T-cell (primary cell): ENCODE measurements around the gene CHID1. TPM values are rescaled to one million over a fixed set of nuclear protein-coding genes. Genes with fewer than 3 reads are reported as not detected.

Experiments used
- ATAC-seq, 4 experiments: fragments of 200-7000 bp in 3 of 4; fragments of 150-1000 bp in 1 of 4; cut with Tn5 transposase; replicated peaks in 1 of 4; 1 replicate in 3 of 4; 2 replicates in 1 of 4; pipeline ENCODE4 v1.10.0; 2021; ENCODE audit warnings: moderate library complexity in 3 of 4, mild to moderate bottlenecking in 2 of 4, moderate number of reproducible peaks in 1 of 4
- CTCF ChIA-PET, 2 donors: fragments of 300-600 bp; sonication (Branson Sonifier 250); formaldehyde crosslinking; loops; one replicate each; lab custom pipeline; 2022; ENCODE audit warnings: antibody characterized with exemption in 2 of 2; lab: Charles Lee
- POLR2A ChIA-PET, 2 donors: fragments of 300-600 bp; sonication (Branson Sonifier 250); formaldehyde crosslinking; loops; one replicate each; lab custom pipeline; 2022; ENCODE audit warnings: antibody characterized with exemption in 2 of 2; lab: Charles Lee
- DNase-seq, 35 experiments: peaks; one replicate each; pipeline versions ENCODE4 v3.0.0 to v3.0.0-alpha.2; 2013 to 2023
- H3K27ac ChIP-seq: one replicate; pipeline ENCODE4 v1.5.1; 2013; ENCODE audit warnings: low read length
- H3K27me3 ChIP-seq, 2 experiments: replicated peaks in 1 of 2; 1 replicate in 1 of 2; 2 replicates in 1 of 2; pipeline versions ENCODE4 v1.6.1 to v1.7.0; 2013; ENCODE audit warnings: low read length in 1 of 2, mixed read lengths in 1 of 2; ENCODE audit not compliant: control insufficient read depth in 2 of 2, insufficient read depth in 2 of 2; ENCODE audit errors: extremely low read depth in 1 of 2
- H3K36me3 ChIP-seq, 2 donors: 1 replicate in 1 of 2; 2 replicates in 1 of 2; pipeline versions ENCODE4 v1.6.1 to v1.7.0; 2013; ENCODE audit warnings: low read length in 1 of 2; ENCODE audit not compliant: control insufficient read depth in 2 of 2, insufficient read depth in 1 of 2; ENCODE audit errors: extremely low read depth in 1 of 2
- H3K4me1 ChIP-seq, 2 experiments: 1 replicate in 1 of 2; 2 replicates in 1 of 2; pipeline versions ENCODE4 v1.6.1 to v1.7.0; 2013; ENCODE audit warnings: low read length in 2 of 2, mixed read lengths in 1 of 2; ENCODE audit not compliant: insufficient read depth in 2 of 2, control insufficient read depth in 1 of 2; ENCODE audit errors: extremely low read depth in 1 of 2
- H3K4me3 ChIP-seq, 2 donors: 1 replicate in 1 of 2; 2 replicates in 1 of 2; pipeline versions ENCODE4 v1.5.1 to v1.7.0; 2013; ENCODE audit warnings: mild to moderate bottlenecking in 2 of 2, low read length in 1 of 2, moderate library complexity in 1 of 2; ENCODE audit not compliant: control insufficient read depth in 1 of 2; ENCODE audit errors: extremely low read depth in 1 of 2
- H3K9me3 ChIP-seq: 2 replicates; pipeline ENCODE4 v1.7.0; 2013
- H3K27ac Mint-ChIP-seq, 2 donors: one replicate each; pipeline ENCODE4 v1.8.0; 2020 to 2021; ENCODE audit warnings: mild to moderate bottlenecking in 2 of 2, mixed read lengths in 2 of 2
- H3K27me3 Mint-ChIP-seq, 2 donors: one replicate each; pipeline ENCODE4 v1.8.0; 2021 to 2022; ENCODE audit warnings: mixed read lengths in 2 of 2
- H3K36me3 Mint-ChIP-seq: one replicate; pipeline ENCODE4 v1.8.0; 2021; ENCODE audit warnings: mixed read lengths
- H3K4me1 Mint-ChIP-seq, 3 donors: one replicate each; pipeline ENCODE4 v1.8.0; 2020 to 2022; ENCODE audit warnings: mixed read lengths in 3 of 3, mild to moderate bottlenecking in 1 of 3
- H3K4me3 Mint-ChIP-seq, 3 donors: one replicate each; pipeline ENCODE4 v1.8.0; 2020 to 2022; ENCODE audit warnings: mild to moderate bottlenecking in 3 of 3, mixed read lengths in 3 of 3, moderate library complexity in 3 of 3
- H3K9me3 Mint-ChIP-seq, 3 donors: one replicate each; pipeline ENCODE4 v1.8.0; 2020 to 2022; ENCODE audit warnings: mixed read lengths in 3 of 3
- WGBS: methylation state at CpG from one replicate; pipeline ENCODE4 v1.1.5; 2013; ENCODE audit warnings: missing lambda C conversion rate; ENCODE audit not compliant: insufficient coverage; 5-methylcytosine and 5-hydroxymethylcytosine counted together
- total RNA-seq, 35 experiments: library from RNA in 6 of 35; stranded (reverse) in 6 of 35; fragments of 120-200 nt in 1 of 35; gene quantifications; one replicate each; pipeline versions ENCODE4 v1.2.1 to v1.2.4 and lab custom pipeline; 2013 to 2026

CHID1 gene
- total RNA-seq, 5 donors from 2014 or later (not counting 1 experiment from before 2014, with no cell fraction given), result 39.0 to 68.4 (median 51.2) TPM

- POLR2A ChIA-PET, result interaction anchor here in 1 of 2 donors (0.6 kb wide), 1 partner anchor 839 kb away, joined by 3 read pairs; no protein-coding TSS in a partner anchor
- Mint-ChIP-seq H3K36me3 (no peaks in the 10 kb centered on the region), H3K9me3 (no peaks in the 10 kb centered on the region)
These were observed 44.9 kb downstream of the CHID1 start for GRCh38 chr11:865462-866430.

GRCh38 chr11:864898-865297 lies 45.7 kb downstream of the CHID1 start:
- Mint-ChIP-seq H3K4me1 (no peaks in the 10 kb centered on the region), H3K27me3 (no peaks in the 10 kb centered on the region), H3K27ac (no peak overlapping the region), H3K9me3 (no peaks in the 10 kb centered on the region), H3K4me3 (no peak overlapping the region), H3K36me3 (no peaks in the 10 kb centered on the region)
- Histone ChIP-seq H3K27ac (no peak overlapping the region), H3K36me3 (peaks cover 0 to 5% of the 10 kb centered on the region in 2 donors), H3K27me3 (peaks cover 0 to 6% of the 10 kb centered on the region in 2 experiments), H3K4me1 (no peaks in the 10 kb centered on the region), H3K4me3 (no peak overlapping the region), H3K9me3 (no peaks in the 10 kb centered on the region)
- DNase-seq (no peak), ATAC-seq (no peak)
- ChIA-PET POLR2A (no interaction called here), CTCF (no interaction called here)
- 76% methylated on average over 10 of the region's 11 CpGs for WGBS

More at GRCh38 chr11:865462-866430, 44.9 kb downstream of the CHID1 start:
- DNase-seq (no peak), ATAC-seq (no peak)
- H3K9me3 ChIP-seq, result no peaks in the 10 kb centered on the region
- WGBS, result 77% methylated on average over 34 of the region's 41 CpGs
- no peaks in the 10 kb centered on the region for H3K27me3 ChIP-seq
- H3K4me1 ChIP-seq, result no peaks in the 10 kb centered on the region
- no peak overlapping the region for H3K27ac Mint-ChIP-seq
- no peak overlapping the region for H3K27ac ChIP-seq
- peaks cover 0 to 5% of the 10 kb centered on the region in 2 donors for H3K36me3 ChIP-seq
- no peak overlapping the region for H3K4me3 Mint-ChIP-seq
- no peaks in the 10 kb centered on the region for H3K27me3 Mint-ChIP-seq
- CTCF ChIA-PET, result no interaction called here
- H3K4me1 Mint-ChIP-seq, result no peaks in the 10 kb centered on the region
- H3K4me3 ChIP-seq, result no peak overlapping the region

- Histone ChIP-seq H3K9me3 (no peaks in the 10 kb centered on the region), H3K36me3 (peaks cover 0 to 5% of the 10 kb centered on the region in 2 donors), H3K4me1 (no peaks in the 10 kb centered on the region), H3K27me3 (peaks cover 0 to 10% of the 10 kb centered on the region in 2 experiments), H3K27ac (no peak overlapping the region), H3K4me3 (no peak overlapping the region)
- H3K4me1 Mint-ChIP-seq, result no peaks in the 10 kb centered on the region
- no peaks in the 10 kb centered on the region for H3K27me3 Mint-ChIP-seq
- no peaks in the 10 kb centered on the region for H3K36me3 Mint-ChIP-seq
- no peaks in the 10 kb centered on the region for H3K9me3 Mint-ChIP-seq
- CTCF ChIA-PET, result no interaction called here
- no peak for DNase-seq
- POLR2A ChIA-PET, result no interaction called here
- 88% methylated on average over 20 of the region's 31 CpGs for WGBS
- H3K27ac Mint-ChIP-seq, result no peak overlapping the region
- ATAC-seq, result no peak
- H3K4me3 Mint-ChIP-seq, result no peak overlapping the region
These were observed 46.4 kb downstream of the CHID1 start for GRCh38 chr11:863910-864827.

GRCh38 chr11:863023-863909 lies 47.3 kb downstream of the CHID1 start:
- no peak for ATAC-seq
- Mint-ChIP-seq H3K4me1 (no peaks in the 10 kb centered on the region), H3K9me3 (no peaks in the 10 kb centered on the region), H3K27me3 (no peaks in the 10 kb centered on the region), H3K27ac (no peak overlapping the region), H3K36me3 (no peaks in the 10 kb centered on the region), H3K4me3 (no peak overlapping the region)
- ChIA-PET CTCF (no interaction called here), POLR2A (no interaction called here)
- 85% methylated on average over 16 of the region's 24 CpGs for WGBS
- no peaks in the 10 kb centered on the region for H3K9me3 ChIP-seq
- H3K36me3 ChIP-seq, result no peaks in the 10 kb centered on the region
- no peaks in the 10 kb centered on the region for H3K4me1 ChIP-seq
- peaks cover 0 to 10% of the 10 kb centered on the region in 2 experiments for H3K27me3 ChIP-seq
- no peak for DNase-seq
- no peak overlapping the region for H3K27ac ChIP-seq
- H3K4me3 ChIP-seq, result no peak overlapping the region

GRCh38 chr11:862696-863022 lies 48.0 kb downstream of the CHID1 start:
- Mint-ChIP-seq H3K4me1 (no peaks in the 10 kb centered on the region), H3K27me3 (no peaks in the 10 kb centered on the region), H3K27ac (no peak overlapping the region), H3K9me3 (no peaks in the 10 kb centered on the region), H3K36me3 (no peaks in the 10 kb centered on the region), H3K4me3 (no peak overlapping the region)
- Histone ChIP-seq H3K27me3 (peaks cover 0 to 10% of the 10 kb centered on the region in 2 experiments), H3K9me3 (no peaks in the 10 kb centered on the region), H3K4me3 (no peak overlapping the region), H3K27ac (no peak overlapping the region), H3K4me1 (no peaks in the 10 kb centered on the region), H3K36me3 (no peaks in the 10 kb centered on the region)
- ChIA-PET POLR2A (no interaction called here), CTCF (no interaction called here)
- WGBS, result 93% methylated on average over 9 of the region's 12 CpGs
- ATAC-seq (no peak), DNase-seq (no peak)
